H1 (cell line): ENCODE results near the gene TBX18. TPM values are rescaled to one million over a fixed set of nuclear protein-coding genes. Genes with fewer than 3 reads are reported as not detected.

Experiments used
- CTCF ChIA-PET: fragments of 300-600 bp; sonication (Branson Sonifier 250); formaldehyde crosslinking; loops from one replicate; lab custom pipeline; 2021; ENCODE audit not compliant: partially characterized antibody; lab: Charles Lee
- POLR2A ChIA-PET: fragments of 300-600 bp; sonication (Branson Sonifier 250); formaldehyde crosslinking; loops from one replicate; lab custom pipeline; 2021; ENCODE audit warnings: inconsistent platforms; ENCODE audit not compliant: partially characterized antibody; lab: Charles Lee
- DNase-seq, 2 experiments: peaks; one replicate each; pipeline versions ENCODE4 v3.0.0 to v3.0.0-alpha.2; 2010 to 2022; ENCODE audit warnings: low spot score in 2 of 2, low read depth in 1 of 2, mixed read lengths in 1 of 2
- FAIRE-seq: peaks from 2 replicates; lab custom pipeline; 2011; peaks lifted over from hg19 to GRCh38; lab: Jason Lieb, UNC
- H2AFZ ChIP-seq: 2 replicates; pipeline ENCODE4 v1.8.1; 2012; ENCODE audit warnings: low read length, inconsistent platforms
- H2AK5ac ChIP-seq: 2 replicates; pipeline ENCODE4 v1.6.1; 2013; ENCODE audit warnings: low read depth, low read length
- H2BK120ac ChIP-seq: replicated peaks from 2 replicates; pipeline ENCODE3; 2013; ENCODE audit warnings: low read depth, low read length, inconsistent platforms
- H2BK12ac ChIP-seq: 2 replicates; pipeline ENCODE4 v1.6.1; 2013; ENCODE audit warnings: low read depth, low read length
- H2BK15ac ChIP-seq: 2 replicates; pipeline ENCODE4 v1.6.1; 2013; ENCODE audit warnings: low read length
- H2BK20ac ChIP-seq: 2 replicates; pipeline ENCODE4 v1.6.1; 2013; ENCODE audit warnings: low read length
- H2BK5ac ChIP-seq: 2 replicates; pipeline ENCODE4 v1.6.1; 2013; ENCODE audit warnings: low read depth, low read length
- H3K14ac ChIP-seq: 2 replicates; pipeline ENCODE4 v1.6.1; 2013; ENCODE audit warnings: inconsistent platforms; ENCODE audit not compliant: insufficient read length
- H3K18ac ChIP-seq: 2 replicates; pipeline ENCODE4 v1.6.1; 2013; ENCODE audit warnings: low read length; ENCODE audit errors: extremely low read depth
- H3K23ac ChIP-seq: 2 replicates; pipeline ENCODE4 v1.6.1; 2013; ENCODE audit warnings: inconsistent platforms; ENCODE audit not compliant: insufficient read length
- H3K23me2 ChIP-seq: 2 replicates; pipeline ENCODE4 v1.6.1; 2013; ENCODE audit warnings: low read depth, low read length
- H3K27ac ChIP-seq: 2 replicates; pipeline ENCODE4 v1.6.1; 2011; ENCODE audit warnings: low read depth, low read length, inconsistent platforms
- H3K27me3 ChIP-seq, 4 experiments: replicated peaks in 1 of 4; 1 replicate in 1 of 4; 2 replicates in 3 of 4; pipeline versions ENCODE4 v1.6.1 to v1.8.1; 2011 to 2013; ENCODE audit warnings: low read length in 3 of 4, mild to moderate bottlenecking in 3 of 4, inconsistent platforms in 2 of 4, mixed read lengths in 2 of 4, moderate library complexity in 1 of 4; ENCODE audit not compliant: control insufficient read depth in 3 of 4, insufficient read depth in 3 of 4; ENCODE audit errors: extremely low read depth in 1 of 4
- H3K36me3 ChIP-seq, 4 experiments: 2 replicates each; pipeline versions ENCODE4 v1.6.1 to v1.8.1; 2011 to 2013; ENCODE audit warnings: mild to moderate bottlenecking in 4 of 4, low read length in 3 of 4, moderate library complexity in 2 of 4, control low read depth in 1 of 4, inconsistent platforms in 1 of 4; ENCODE audit not compliant: insufficient read depth in 4 of 4, control insufficient read depth in 2 of 4
- H3K4ac ChIP-seq: replicated peaks from 2 replicates; pipeline ENCODE3; 2013; ENCODE audit warnings: low read length, low read depth, mixed read lengths, inconsistent platforms; ENCODE audit not compliant: insufficient read length
- H3K4me1 ChIP-seq, 4 experiments: replicated peaks in 1 of 4; 1 replicate in 1 of 4; 2 replicates in 3 of 4; pipeline versions ENCODE4 v1.6.1 to v1.8.1; 2011 to 2013; ENCODE audit warnings: low read length in 3 of 4, inconsistent platforms in 2 of 4, mixed read lengths in 1 of 4; ENCODE audit not compliant: insufficient read depth in 4 of 4, control insufficient read depth in 3 of 4
- H3K4me2 ChIP-seq, 2 experiments: 2 replicates each; pipeline versions ENCODE4 v1.6.1 to v1.8.1; 2011 to 2013; ENCODE audit warnings: low read depth in 2 of 2, low read length in 2 of 2, control low read depth in 1 of 2, inconsistent platforms in 1 of 2, mild to moderate bottlenecking in 1 of 2; ENCODE audit not compliant: insufficient read depth in 1 of 2
- H3K4me3 ChIP-seq, 4 experiments: fragments of 200-600, 300-600 bp in 1 of 4; sonication (generic), shearing (Covaris generic), sonication (Bioruptor Twin) in 1 of 4; 2 replicates each; pipeline versions ENCODE4 v1.5.1 to v1.8.1; 2011 to 2016; ENCODE audit warnings: low read length in 4 of 4, low read depth in 3 of 4, control low read depth in 2 of 4, inconsistent platforms in 2 of 4, mild to moderate bottlenecking in 2 of 4, mixed read lengths in 1 of 4, moderate library complexity in 1 of 4; ENCODE audit not compliant: insufficient read depth in 2 of 4; ENCODE audit errors: extremely low read depth in 1 of 4
- H3K56ac ChIP-seq: replicated peaks from 2 replicates; pipeline ENCODE3; 2013; ENCODE audit warnings: low read depth, mild to moderate bottlenecking, mixed read lengths, low read length, inconsistent platforms; ENCODE audit not compliant: insufficient read length
- H3K79me1 ChIP-seq: 2 replicates; pipeline ENCODE4 v1.6.1; 2013; ENCODE audit warnings: low read depth, low read length, control low read depth
- H3K79me2 ChIP-seq, 2 experiments: 2 replicates each; pipeline versions ENCODE4 v1.6.1 to v1.8.1; 2012 to 2013; ENCODE audit warnings: low read length in 2 of 2, mild to moderate bottlenecking in 2 of 2, inconsistent platforms in 1 of 2; ENCODE audit not compliant: insufficient read depth in 2 of 2, control insufficient read depth in 1 of 2
- H3K9ac ChIP-seq, 4 experiments: replicated peaks in 1 of 4; 1 replicate in 1 of 4; 2 replicates in 3 of 4; pipeline versions ENCODE4 v1.6.1 to v1.8.1; 2011 to 2013; ENCODE audit warnings: low read depth in 3 of 4, low read length in 3 of 4, control low read depth in 2 of 4, mild to moderate bottlenecking in 2 of 4, moderate library complexity in 2 of 4, inconsistent platforms in 1 of 4; ENCODE audit errors: extremely low read depth in 1 of 4
- H3K9me3 ChIP-seq, 2 experiments: 2 replicates each; pipeline versions ENCODE4 v1.6.1 to v1.8.1; 2012 to 2013; ENCODE audit warnings: mild to moderate bottlenecking in 2 of 2, moderate library complexity in 2 of 2, control low read depth in 1 of 2, inconsistent platforms in 1 of 2, low read depth in 1 of 2, low read length in 1 of 2, mixed read lengths in 1 of 2; ENCODE audit not compliant: insufficient read depth in 2 of 2
- H4K20me1 ChIP-seq, 2 experiments: replicated peaks in 1 of 2; 2 replicates each; pipeline versions ENCODE3 to v1.8.1; 2011 to 2013; ENCODE audit warnings: inconsistent platforms in 2 of 2, low read length in 2 of 2, mild to moderate bottlenecking in 1 of 2; ENCODE audit not compliant: insufficient read depth in 2 of 2, control insufficient read depth in 1 of 2
- H4K5ac ChIP-seq: 2 replicates; pipeline ENCODE4 v1.6.1; 2013; ENCODE audit warnings: low read length, low read depth, mixed read lengths, inconsistent platforms; ENCODE audit not compliant: insufficient read length
- H4K8ac ChIP-seq: 2 replicates; pipeline ENCODE4 v1.8.0; 2013; ENCODE audit warnings: mild to moderate bottlenecking, moderate library complexity, low read length, inconsistent platforms; ENCODE audit not compliant: insufficient read depth; ENCODE audit errors: extremely low read depth
- H4K91ac ChIP-seq: replicated peaks from 2 replicates; pipeline ENCODE3; 2013; ENCODE audit warnings: low read length, mixed read lengths, inconsistent platforms; ENCODE audit not compliant: insufficient read length
- CBX5 ChIP-seq: fragments of 300-800, 300-1000 bp; sonication (generic); IDR thresholded peaks from 2 replicates; pipeline ENCODE4 v1.7.1; 2016; ENCODE audit warnings: antibody characterized with exemption, low read length, low read depth
- HDAC2 ChIP-seq, 2 experiments: fragments of 300-600 bp in 1 of 2; sonication (generic) in 1 of 2; IDR thresholded peaks; 2 replicates each; pipeline ENCODE4 v1.6.1; 2011 to 2012; ENCODE audit warnings: low read depth in 2 of 2, low read length in 2 of 2, mild to moderate bottlenecking in 2 of 2, moderate library complexity in 2 of 2, borderline replicate concordance in 1 of 2, inconsistent platforms in 1 of 2
- JUN ChIP-seq: IDR thresholded peaks from 2 replicates; pipeline ENCODE4 v1.6.1; 2011; ENCODE audit warnings: low read depth, mild to moderate bottlenecking, improper control_type of control experiment, low read length
- JUND ChIP-seq: IDR thresholded peaks from 2 replicates; pipeline ENCODE4 v1.6.1; 2011; ENCODE audit warnings: mild to moderate bottlenecking, improper control_type of control experiment, low read length
- MAFK ChIP-seq: IDR thresholded peaks from 2 replicates; pipeline ENCODE4 v1.6.1; 2012; ENCODE audit warnings: low read depth, mild to moderate bottlenecking, improper control_type of control experiment, low read length
- RBBP5 ChIP-seq: IDR thresholded peaks from 2 replicates; pipeline ENCODE4 v1.7.1; 2012; ENCODE audit warnings: low read depth, mild to moderate bottlenecking, inconsistent platforms, low read length, moderate library complexity, borderline replicate concordance
- SIN3A ChIP-seq, 2 experiments: IDR thresholded peaks in 1 of 2; conservative IDR thresholded peaks in 1 of 2; 2 replicates each; pipeline ENCODE4 v1.6.1; 2011 to 2012; ENCODE audit warnings: low read length in 2 of 2, improper control_type of control experiment in 1 of 2, low read depth in 1 of 2, mild to moderate bottlenecking in 1 of 2
- SIRT6 ChIP-seq: IDR thresholded peaks from one replicate; pipeline ENCODE4 v1.7.1; 2012; ENCODE audit warnings: low read length, inconsistent platforms
- SIX5 ChIP-seq: IDR thresholded peaks from 2 replicates; pipeline ENCODE4 v1.6.1; 2011; ENCODE audit warnings: mild to moderate bottlenecking, low read depth, low read length
- SP1 ChIP-seq: IDR thresholded peaks from 2 replicates; pipeline ENCODE4 v1.6.1; 2011; ENCODE audit warnings: low read depth, low read length
- SRF ChIP-seq: IDR thresholded peaks from 2 replicates; pipeline ENCODE4 v1.6.1; 2011; ENCODE audit warnings: mild to moderate bottlenecking, low read depth, low read length, moderate library complexity
- TBP ChIP-seq: IDR thresholded peaks from 2 replicates; pipeline ENCODE4 v1.6.1; 2011; ENCODE audit warnings: low read depth, low read length, improper control_type of control experiment
- USF2 ChIP-seq: IDR thresholded peaks from 2 replicates; pipeline ENCODE4 v1.6.1; 2011; ENCODE audit warnings: low read length, improper control_type of control experiment
- YY1 ChIP-seq: IDR thresholded peaks from 2 replicates; pipeline ENCODE4 v1.6.1; 2011; ENCODE audit warnings: low read depth, mild to moderate bottlenecking, low read length
- WGBS, 2 experiments: shearing (Covaris generic) in 1 of 2; methylation state at CpG; one replicate each; pipeline versions ENCODE4 v1.1.6 to v1.1.7; 2013 to 2015; ENCODE audit warnings: low lambda C conversion rate in 2 of 2, mixed read lengths in 2 of 2, inconsistent platforms in 1 of 2, low coverage in 1 of 2, missing lambda C conversion rate in 1 of 2; ENCODE audit not compliant: insufficient replicate concordance in 2 of 2, insufficient coverage in 1 of 2, insufficient read length in 1 of 2; ENCODE audit errors: extremely low coverage in 1 of 2, missing lambda C conversion rate in 1 of 2; 5-methylcytosine and 5-hydroxymethylcytosine counted together
- polyA plus RNA-seq, 7 experiments: library from polyadenylated mRNA; depleted of rRNA in 3 of 7; stranded (reverse) in 5 of 7; unstranded in 2 of 7; fragments of >200 nt in 5 of 7; fragments of 200-250 nt in 2 of 7; gene quantifications; 1 replicate in 5 of 7; 2 replicates in 1 of 7; 4 replicates in 1 of 7; pipeline versions ENCODE4 v1.2.1 to v1.2.3, GENCODE V29; 2011 to 2013; ENCODE audit warnings: missing spikeins in 2 of 7, mixed read lengths in 2 of 7
- total RNA-seq: library from RNA; stranded (reverse); fragmentation: NEBNext Ultra II Directional; extraction: Animal tissue kit (Norgen Biotek cat#: 25700); gene quantifications from 2 replicates; pipeline ENCODE4 v1.2.1, GENCODE V29; 2021

Gene TBX18
- total and polyA plus RNA-seq, 2 of the 8 experiments (the other 6 are each of a cell fraction or from before 2014, with no cell fraction given), result 0.02 TPM; not detected in 1

- Histone ChIP-seq H4K5ac (no peak overlapping the region), H2BK15ac (no peak overlapping the region), H3K14ac (no peak overlapping the region), H3K4me1 (no peaks in the 10 kb centered on the region), H3K4me2 (no peak overlapping the region), H3K9me3 (no peaks in the 10 kb centered on the region), H3K79me1 (no peaks in the 10 kb centered on the region), H2BK120ac (no peak overlapping the region), H4K20me1 (no peaks in the 10 kb centered on the region), H2BK12ac (no peak overlapping the region), H2AFZ (no peak overlapping the region), H4K8ac (no peak overlapping the region), H3K56ac (no peak overlapping the region), H4K91ac (no peak overlapping the region), H3K79me2 (no peaks in the 10 kb centered on the region), H3K4me3 (no peak overlapping the region), H3K23me2 (no peaks in the 10 kb centered on the region; the same call in 1 of the 2 replicates), H3K27ac (no peak overlapping the region), H3K4ac (no peak overlapping the region), H3K23ac (no peak overlapping the region)
- DNase-seq (no peak), FAIRE-seq (no peak)
- ChIA-PET POLR2A (no interaction called here), CTCF (no interaction called here)
- no peak for TF ChIP-seq USF2
- TF ChIP-seq JUN, result no peak
- no peak for TF ChIP-seq SRF
- no peak for TF ChIP-seq RBBP5
- TF ChIP-seq TBP, result no peak
- no peak for TF ChIP-seq SIX5
- no peak for TF ChIP-seq YY1
- no peak for TF ChIP-seq SIN3A (conservative IDR thresholded peaks at IDR 0.05 in 1 of 2, IDR thresholded peaks at IDR 0.05 in 1 of 2; ENCODE audit: low read depth in 1 of 2, low read length in 2 of 2)
- TF ChIP-seq SP1, result no peak
- no peak for TF ChIP-seq CBX5
- TF ChIP-seq JUND, result no peak
- no peak for TF ChIP-seq HDAC2 (IDR thresholded peaks at IDR 0.05; ENCODE audit: borderline replicate concordance in 1 of 2, low read depth in 2 of 2, low read length in 2 of 2)
- TF ChIP-seq SIRT6, result no peak
- TF ChIP-seq MAFK, result no peak
- TF ChIP-seq, all 59 proteins: peak for 0
- Histone ChIP-seq H2AK5ac (no peak overlapping the region), H3K18ac (no peak overlapping the region), H3K27me3 (no peaks in the 10 kb centered on the region), H3K9ac (no peak overlapping the region), H3K36me3 (no peaks in the 10 kb centered on the region), H2BK20ac (no peak overlapping the region), H2BK5ac (no peak overlapping the region)
- 97% methylated on average over 2 of the region's 2 CpGs; no CpG with 5 or more reads in 1 of the 2 experiments for WGBS, 2 experiments
Observed at GRCh38 chr6:84791233-84791632, 26.8 kb upstream of the TBX18 start.
